ENCODE measurements around the gene GPD1L.
"Not testable (repeated sequence)": the region's sequence is repeated elsewhere in the genome, so short reads cannot be mapped to it uniquely, and the experiment has no call there.

The GPD1L gene

DNA sequence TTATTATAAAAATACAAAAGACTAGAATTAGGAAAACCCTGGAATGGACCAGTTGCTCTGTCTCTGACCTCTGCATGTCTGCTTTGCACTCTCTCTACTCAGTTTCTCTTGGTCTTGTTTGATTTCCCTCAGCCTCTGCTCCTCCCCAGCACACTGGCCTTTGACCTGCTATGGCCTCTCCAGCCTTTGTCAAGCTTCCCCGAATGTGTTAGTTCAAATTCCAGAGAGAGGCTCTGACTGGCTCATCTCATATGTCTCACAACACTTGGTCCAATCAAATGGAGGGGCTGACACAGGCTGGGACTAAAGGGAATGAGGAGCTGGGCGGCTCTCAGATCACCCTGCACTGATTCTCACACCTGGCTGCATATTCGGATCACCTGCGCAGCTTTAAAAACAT, 79.7 kb downstream of the GPD1L start:
- DNase-seq: no peak

DNA sequence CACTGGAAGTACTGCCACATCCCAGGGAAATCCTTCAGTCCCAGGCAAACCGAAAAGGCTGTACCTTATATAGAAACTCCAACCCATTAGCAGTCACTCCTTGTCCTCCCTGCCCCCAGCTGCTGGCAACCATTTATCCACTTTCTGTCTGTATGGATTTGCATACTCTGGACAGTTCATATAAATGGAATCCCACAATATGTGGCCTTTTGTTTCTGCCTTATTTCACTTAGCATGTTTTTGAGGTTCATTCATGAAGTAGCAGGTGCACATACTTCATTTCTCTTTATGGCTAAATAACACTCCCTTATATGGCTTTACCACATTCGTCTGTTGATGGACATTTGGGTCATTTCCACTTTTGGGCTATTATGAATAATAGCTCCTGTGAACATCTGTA, 80.5 kb downstream of the GPD1L start:
- DNase-seq: no peak

DNA sequence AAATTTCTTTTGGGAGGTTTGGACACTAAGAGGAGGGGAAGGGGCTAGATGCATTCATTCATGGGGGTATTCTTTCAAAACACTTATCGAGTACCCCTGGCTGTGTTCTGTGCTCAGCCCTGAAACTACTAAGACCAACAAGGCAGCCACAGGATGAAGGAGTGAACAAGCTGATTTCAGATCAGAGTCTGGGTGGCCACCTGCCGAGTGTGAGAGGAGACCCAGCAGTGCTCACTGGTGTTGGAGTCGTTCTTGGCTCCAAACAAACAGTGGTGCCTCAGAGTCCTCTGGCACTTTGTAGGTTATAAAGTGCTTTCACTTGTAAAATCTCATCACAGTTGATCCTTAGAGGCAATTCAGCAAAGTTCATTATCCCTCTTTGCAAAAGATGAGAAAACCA, 83.3 kb downstream of the GPD1L start:
- DNase-seq: no peak

DNA sequence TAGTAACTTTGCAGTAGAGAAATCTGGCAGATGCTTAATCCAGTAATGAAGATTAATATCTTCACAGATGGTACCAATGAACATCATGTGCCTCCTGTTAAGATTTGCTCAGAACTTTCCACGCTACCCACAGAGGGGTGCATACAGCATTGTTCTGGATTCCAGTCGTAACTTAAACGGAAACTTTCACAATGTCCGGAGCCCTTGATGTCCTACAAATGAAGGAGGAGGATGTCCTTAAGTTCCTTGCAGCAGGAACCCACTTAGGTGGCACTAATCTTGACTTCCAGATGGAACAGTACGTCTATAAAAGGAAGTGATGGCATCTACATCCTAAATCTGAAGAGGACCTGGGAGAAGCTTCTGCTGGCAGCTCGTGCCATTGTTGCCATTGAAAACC, 84.1 kb downstream of the GPD1L start:
- DNase-seq: not testable (repeated sequence)

DNA sequence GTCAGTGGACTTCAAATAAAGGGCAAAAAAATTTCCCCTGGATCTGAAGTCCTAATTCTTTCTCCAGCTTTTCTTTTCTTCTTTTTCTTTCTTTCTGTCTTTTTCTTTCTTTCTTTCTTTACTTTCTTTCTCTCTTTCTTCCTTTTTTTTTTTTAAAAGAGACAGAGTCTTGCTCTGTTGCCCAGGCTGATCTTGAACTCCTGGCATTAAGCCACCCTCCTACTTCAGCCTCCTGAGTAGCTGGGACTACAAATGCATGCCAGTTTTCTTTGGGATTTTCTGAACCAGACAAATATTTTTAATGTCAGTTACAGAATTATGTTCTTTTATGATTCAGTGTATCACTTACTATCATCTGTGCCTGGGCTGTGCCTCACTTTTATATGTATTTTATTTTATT, 86.7 kb downstream of the GPD1L start:
- DNase-seq: no peak

DNA sequence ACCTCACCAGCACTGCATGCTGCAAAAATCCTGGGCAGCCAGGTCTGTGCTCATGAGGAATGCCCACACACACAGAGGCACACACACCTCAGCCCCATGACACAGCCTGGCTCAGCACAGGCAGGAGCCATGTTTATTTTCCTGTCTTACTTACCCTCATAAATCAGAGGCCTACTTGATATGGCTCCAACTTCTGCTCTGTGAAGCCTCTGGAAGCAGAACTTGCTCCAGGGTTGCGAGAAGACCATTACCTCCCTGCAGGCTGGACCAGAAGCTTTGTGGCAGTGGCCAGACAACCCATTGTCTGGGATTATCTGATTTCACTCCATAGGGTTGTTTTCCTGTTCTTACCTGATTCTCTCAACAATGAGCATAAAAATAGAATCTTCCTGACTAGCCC, 88.2 kb downstream of the GPD1L start:
- no peak for DNase-seq

DNA sequence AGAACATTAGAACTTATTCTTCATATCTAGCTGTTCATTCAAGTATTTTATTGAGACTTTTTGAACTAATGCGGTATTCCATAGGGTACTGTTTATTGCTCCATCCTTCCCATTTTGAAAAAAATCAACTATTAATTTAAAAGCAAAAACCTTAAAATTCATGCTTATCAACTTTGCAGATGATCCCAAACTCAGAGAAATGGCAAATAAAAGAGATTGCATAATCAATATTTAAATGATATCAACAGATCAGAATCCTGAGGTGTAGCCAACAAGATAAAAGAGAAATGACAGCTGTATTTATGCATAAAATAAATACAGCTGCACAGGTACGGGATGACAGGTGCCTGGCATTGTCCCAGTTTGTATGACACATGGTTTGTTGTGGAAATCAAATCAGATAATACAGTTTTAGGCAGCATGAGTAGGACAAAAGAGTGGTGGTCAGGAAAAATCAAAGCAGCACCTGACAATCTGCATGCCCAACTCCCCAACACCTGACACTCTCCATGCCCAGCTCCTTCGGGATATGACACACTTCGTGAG, 89.6 kb downstream of the GPD1L start:
- DNase-seq: no peak

DNA sequence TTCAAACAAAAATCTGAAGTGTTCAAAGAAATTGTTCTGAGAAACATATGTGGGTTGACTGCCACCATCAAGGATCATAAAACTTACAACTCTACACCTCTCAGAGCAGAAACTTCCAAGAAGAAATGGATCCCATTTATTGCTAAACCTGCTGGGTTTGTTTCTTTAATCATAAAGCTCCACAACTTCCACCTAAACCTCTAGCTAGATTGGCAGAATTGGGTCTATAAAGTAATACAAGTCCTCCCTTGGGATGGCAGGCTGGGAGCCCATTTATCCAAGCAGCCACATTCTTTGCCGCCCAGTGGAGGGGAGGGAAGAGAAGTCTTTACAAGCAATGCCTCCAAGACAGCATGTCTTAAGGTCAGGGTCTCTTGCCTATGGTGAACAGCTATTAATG, 91.6 kb downstream of the GPD1L start:
- DNase-seq: no peak

DNA sequence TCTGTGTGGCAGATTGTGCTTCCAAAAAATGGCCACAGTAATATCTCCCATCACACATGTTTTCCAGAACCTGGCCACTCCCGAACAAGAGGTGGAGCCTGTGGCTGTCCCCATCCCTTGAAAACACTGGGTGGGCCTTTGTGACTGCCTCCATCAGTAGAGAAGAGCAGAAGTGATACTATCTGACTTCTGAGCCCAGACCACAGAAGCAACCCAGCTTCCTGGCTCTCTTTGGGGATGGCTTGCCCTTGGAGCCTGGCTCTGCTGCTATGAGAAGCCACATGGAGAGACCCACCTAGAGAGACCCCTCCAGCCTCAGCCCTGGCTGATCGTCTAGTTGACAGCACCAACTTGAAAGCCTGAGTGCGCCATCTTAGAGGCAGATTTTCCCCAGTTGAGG, 92.3 kb downstream of the GPD1L start:
- DNase-seq: no peak

DNA sequence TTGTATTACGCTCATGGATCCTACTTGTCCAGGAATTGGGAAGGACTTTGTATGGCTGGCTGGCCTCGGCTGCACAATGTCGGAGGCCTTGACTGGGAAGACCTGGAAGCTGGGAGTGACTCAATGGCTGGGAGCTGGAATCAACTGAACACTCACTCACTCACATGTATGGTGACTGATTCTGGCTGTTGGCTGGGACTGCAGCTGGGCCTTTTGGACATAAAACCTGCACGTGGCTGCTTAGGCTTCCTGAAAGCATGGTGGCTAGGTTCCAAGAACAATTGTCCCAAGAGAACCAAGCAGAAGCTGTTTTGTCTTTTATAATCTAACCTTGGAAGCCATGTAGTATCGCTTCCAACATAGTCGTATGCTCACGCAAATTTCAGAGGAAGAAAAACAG, 94.1 kb downstream of the GPD1L start:
- peak; percentile 49 for DNase-seq

DNA sequence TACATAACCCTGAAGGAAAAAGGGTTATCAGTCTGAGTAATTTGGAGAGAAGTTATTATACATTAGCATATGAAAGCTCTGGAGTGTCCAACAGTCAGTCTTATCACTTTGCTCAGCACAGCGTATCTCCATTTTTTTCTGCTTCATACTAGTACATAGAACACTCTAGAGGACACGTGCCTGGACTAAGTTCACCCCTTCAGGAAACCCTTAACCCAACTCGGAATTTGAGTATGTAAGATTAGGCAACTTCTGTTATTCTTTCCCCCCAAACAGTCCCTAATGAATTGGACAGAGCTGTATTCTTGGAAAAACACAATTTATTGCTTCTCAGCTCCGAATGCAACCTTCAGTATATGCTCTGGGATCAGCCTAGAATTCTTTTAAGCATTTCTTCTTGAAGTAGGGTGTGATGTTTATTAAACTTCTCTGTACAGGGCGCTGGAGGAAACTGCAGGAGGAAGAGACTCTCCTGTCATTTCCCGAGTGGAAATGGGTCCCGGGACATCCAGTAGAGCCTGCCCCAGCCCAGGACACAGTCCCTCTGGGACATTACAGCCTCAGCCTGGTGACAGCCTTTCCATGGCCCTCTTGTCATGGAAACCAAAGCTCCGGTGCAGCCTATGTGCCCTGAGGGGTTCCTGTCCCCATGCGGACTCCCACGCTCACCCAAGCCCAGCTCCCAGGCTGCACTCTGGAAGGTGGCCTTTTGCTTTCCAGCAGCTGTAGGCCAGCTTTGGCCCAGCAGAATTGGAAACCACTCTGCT, 94.8 kb downstream of the GPD1L start:
- DNase-seq: no peak

DNA sequence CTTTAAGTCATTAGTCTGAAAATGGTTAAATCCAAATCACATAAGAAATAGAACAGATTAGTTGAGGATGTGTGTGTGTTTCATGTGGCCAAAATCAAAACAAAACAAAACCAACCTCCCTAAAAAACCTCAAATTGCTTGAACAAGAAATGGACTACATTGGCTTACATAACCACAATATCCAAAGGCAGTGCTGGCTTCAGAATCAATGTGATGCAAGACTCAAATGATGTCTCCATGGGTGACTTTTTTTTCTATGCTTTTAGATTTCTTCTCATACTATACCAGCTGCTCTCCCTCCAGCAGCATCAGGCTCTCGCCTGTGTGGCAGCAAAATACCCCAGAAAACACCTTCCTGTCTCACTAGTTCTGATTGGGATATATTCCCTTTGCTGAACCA, 96.1 kb downstream of the GPD1L start:
- no peak for DNase-seq

DNA sequence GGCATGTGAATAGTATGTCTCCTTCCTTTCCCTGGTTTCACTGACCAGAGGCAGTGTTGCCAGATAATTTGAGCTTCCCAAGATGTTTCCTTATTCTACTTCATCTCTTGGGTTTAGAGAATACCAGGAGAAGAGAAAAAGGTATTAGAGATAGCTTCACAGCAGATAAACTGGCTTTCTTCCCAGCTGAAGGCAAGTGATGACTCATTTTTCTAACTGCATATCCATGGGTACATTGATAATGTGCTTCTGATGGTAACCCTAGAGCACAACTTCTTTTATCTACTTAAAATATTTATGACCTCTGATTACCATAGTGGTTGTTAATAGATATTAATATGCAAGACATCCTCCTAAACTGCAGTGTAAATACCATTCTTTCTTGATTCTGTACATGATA, 97.4 kb downstream of the GPD1L start:
- DNase-seq: no peak

DNA sequence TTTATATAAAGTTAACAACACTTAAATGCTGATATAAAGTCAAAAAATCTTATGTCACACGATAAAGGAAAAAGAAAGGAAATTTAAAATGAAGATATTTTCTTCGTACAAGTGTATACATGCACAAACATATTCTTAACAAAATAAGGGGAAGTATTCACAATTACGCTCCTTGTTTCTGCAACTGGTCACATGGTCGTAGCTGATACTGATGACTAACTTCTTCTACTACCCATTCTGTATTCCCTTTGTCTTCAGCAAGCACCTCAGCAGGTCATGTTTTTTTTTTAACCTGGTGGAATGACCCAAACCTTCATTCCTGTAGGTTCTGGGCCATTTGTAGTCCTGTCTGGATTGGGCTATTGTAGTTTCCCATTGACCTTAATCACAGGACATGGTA, 102.0 kb downstream of the GPD1L start:
- no peak for DNase-seq

DNA sequence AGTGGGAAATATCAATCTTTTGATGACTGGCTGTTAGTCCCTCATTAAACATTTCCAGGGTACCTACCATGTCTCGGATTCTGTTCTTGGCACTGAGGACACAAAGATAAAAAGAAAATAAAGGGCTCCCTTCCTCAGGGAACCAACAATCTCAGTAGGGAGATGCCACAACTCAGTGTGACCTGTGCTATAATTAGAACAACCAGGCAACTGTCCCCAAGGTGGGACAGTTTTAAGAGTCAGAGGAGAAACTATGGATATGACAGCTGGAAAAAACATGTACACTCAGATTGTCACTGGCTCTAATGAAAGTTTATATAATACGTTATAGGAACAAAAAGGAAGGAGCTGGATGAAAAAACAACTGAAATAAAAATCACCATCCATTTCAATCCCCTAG, 108.8 kb downstream of the GPD1L start:
- DNase-seq: no peak

DNA sequence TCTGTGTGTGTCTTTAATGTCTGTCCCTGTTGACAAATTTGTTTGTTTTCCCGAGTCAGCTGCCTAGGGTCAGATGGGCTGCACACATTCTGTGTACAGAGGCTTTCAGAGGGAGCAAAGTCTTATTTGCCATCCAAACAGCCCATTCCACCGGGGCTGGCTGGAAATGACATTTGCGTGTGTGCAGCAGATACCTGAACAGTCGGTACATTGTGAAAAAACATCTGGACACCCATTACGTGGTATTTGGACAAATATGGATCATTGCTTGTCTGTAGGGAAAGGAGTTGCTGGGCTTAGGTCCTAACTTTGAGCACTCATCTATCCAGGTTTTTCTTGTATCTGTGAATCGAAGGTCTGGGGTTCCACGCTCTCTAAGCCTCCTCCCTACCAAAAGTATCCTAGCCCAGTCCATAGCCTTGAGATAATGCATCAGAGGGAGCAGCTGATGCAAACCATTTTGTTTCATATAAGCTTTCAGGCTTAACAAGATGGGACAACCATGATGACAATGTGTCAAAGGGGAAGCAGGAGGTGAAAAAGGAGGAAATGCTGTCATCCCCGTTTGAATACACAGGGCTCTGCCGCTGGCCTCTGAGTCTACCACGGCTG, 109.9 kb downstream of the GPD1L start:
- DNase-seq: no peak

DNA sequence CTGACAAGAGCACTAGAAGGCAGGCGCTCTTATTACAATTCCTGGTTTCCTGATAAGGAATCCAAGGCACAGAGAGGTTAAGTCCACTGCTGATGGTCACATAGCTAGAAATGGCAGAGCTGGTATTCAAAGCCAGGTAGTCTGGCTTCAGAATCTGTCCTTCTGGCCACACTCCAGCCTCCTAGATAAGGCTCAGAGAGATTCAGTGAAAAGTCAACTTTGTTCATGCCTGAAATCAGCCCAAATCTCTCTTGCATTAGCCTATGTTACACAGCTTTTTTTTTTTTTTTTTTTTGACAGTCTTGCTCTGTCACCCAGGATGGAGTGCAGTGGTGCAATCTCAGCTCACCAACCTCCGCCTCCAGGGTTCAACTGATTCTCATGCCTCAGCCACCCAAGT, 110.9 kb downstream of the GPD1L start:
- DNase-seq: no peak
